Measurements from ENCODE around the gene PRKCI.

GRCh38 chr3:170270282-170270881 lies 48.2 kb downstream of the PRKCI start:
- no peak for TF ChIP-seq EZH2 (IDR thresholded peaks at IDR 0.05; ENCODE audit: borderline replicate concordance, insufficient read depth, low read depth, low read length, poor library complexity, severe bottlenecking)
- TF ChIP-seq, protein P1, sequence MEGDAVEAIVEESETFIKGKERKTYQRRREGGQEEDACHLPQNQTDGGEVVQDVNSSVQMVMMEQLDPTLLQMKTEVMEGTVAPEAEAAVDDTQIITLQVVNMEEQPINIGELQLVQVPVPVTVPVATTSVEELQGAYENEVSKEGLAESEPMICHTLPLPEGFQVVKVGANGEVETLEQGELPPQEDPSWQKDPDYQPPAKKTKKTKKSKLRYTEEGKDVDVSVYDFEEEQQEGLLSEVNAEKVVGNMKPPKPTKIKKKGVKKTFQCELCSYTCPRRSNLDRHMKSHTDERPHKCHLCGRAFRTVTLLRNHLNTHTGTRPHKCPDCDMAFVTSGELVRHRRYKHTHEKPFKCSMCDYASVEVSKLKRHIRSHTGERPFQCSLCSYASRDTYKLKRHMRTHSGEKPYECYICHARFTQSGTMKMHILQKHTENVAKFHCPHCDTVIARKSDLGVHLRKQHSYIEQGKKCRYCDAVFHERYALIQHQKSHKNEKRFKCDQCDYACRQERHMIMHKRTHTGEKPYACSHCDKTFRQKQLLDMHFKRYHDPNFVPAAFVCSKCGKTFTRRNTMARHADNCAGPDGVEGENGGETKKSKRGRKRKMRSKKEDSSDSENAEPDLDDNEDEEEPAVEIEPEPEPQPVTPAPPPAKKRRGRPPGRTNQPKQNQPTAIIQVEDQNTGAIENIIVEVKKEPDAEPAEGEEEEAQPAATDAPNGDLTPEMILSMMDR (IDR thresholded peaks at IDR 0.05), result no peak
